Stimulated activated CD8-positive, alpha-beta memory T cell treated with anti-CD3 and anti-CD28 coated beads, Interleukin-12 subunit alpha, Interleukin-12 subunit beta, amount 100 ng/mL, for 24 hours (primary cell): ENCODE data around the gene TTC22.

Experiments used
- DNase-seq: peaks from one replicate; pipeline ENCODE4 v3.0.0-alpha.2; 2020; ENCODE audit errors: extremely low read depth

TTC22 gene

DNA sequence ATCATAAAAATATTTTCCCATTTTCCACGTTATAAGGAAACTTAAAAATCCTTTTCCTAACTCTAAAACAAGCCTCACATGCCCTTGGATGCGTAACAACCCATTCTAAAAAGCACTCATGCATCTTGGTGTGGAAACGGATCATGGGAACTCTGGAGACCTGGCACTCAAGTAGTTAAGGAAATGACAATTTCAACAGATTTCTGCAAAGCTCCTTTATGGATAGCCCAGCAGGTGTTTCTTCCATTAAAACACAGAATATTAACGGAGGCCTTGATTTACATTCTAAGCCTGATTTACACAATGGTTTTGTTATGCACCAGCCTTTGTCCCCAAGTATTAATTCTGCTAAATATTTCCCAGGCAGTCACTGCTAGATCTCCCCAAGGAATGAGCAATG lies 49.7 kb downstream of the TTC22 start:
- DNase-seq = no peak

DNA sequence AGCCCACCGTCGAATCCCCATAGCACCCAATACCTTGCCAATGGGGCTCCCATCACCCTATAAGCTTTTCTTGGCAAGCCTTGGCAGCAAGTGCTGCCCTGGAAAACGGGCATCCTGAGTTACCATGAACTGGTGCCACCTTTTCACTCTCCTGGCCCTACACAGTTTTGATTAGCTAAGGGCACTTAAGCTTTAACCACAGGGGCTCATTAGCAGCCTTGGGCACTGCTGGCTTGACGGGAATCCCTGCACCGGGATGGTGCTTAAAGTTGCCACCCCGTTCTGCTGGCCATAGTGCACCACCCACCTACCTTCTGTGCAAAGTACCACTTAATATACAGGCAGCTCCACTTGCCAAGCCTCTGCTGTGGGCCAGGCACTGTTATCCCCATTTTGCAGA lies 50.5 kb downstream of the TTC22 start:
- no peak for DNase-seq

DNA sequence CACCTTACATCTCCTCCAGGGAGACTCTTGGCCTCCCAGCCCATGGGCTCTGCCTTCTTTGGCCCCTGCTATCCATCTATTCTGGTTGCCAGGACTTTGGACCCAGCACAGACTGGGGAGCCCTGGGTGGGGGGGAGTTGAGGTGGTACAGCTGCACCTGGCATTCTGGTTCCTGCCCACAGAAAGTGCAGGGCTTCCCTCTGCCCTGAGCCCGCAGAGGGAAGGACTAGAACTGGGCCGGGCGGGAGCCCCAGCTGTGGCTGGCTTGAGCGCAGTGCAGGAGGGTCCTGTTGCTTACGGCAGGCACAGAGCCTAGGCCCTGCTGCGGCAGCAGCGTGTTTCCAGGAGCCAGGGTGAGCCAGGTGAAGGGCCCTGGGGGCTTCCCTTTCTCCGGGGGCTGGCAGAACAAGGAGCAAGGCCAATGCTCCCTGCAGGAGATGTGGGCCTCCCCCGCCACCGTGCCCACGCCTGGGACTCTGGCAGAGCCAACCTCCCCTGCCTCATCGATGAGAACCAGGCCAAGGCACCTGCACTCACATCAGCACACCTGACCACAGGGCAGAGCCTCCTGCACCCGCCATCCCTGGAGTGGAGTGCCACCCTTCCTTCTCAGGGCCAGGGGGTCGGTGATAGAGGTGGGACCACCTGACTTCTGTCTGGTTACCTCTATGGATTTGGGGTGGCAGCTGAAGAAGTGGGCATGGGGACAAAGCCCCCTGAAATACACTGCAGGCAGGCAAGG lies 52.9 kb downstream of the TTC22 start:
- DNase-seq = no peak

- DNase-seq = no peak
Measured at GRCh38 chr1:54745864-54746263, 55.3 kb downstream of the TTC22 start.

GRCh38 chr1:54745274-54745673 lies 55.8 kb downstream of the TTC22 start:
- no peak for DNase-seq

DNA sequence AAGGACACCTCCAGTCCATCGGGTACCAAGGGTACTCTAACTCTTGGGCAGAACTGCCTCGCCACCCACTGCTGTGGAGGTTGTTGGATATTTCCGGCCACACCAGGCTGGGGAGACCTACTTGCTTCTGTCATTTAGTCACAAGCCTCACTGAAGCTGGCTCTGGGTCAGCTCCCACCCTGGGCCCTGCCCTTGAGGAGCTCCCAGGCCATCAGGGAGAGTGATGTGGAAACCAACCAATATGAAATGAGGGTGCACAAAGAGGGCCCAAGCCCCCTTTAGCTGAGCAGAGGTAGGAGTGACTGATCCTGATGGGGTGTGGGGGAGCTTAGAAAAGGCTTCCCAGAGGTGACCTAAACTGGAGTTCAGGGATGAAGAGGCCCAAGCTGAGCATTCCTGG lies 56.4 kb downstream of the TTC22 start:
- DNase-seq = no peak

- no peak for DNase-seq
Measured at GRCh38 chr1:54743416-54744226, 57.5 kb downstream of the TTC22 start.

GRCh38 chr1:54742282-54742681 lies 58.8 kb downstream of the TTC22 start:
- no peak for DNase-seq

DNA sequence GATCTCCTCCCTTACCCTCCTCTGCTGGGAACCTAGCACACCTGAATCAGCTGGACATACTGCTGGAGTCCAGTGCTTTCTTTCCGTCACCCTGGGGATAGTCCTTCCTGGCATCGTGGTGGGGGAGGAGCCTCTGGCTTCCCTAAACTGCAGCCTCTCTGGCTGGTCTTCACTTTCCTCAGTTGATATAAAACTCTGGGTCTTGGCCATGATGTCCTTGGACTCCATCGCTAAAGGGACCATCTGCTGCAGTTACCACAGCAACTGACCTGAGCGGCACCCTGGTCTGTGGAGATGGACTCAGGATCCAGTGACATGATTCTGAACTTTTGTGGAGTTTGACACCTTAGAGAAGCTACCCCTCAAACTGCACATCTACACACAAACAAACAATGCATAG lies 59.6 kb downstream of the TTC22 start:
- no peak for DNase-seq

GRCh38 chr1:54738244-54738643 lies 62.9 kb downstream of the TTC22 start:
- DNase-seq = no peak

- DNase-seq = no peak
Measured at GRCh38 chr1:54736685-54737084, 64.4 kb downstream of the TTC22 start.
